ENCODE data around the gene CACYBP. TPM values are rescaled to one million over a fixed set of nuclear protein-coding genes. Genes with fewer than 3 reads are reported as not detected.

CACYBP gene
- total RNA-seq, 1 donor from 2014 or later: 75.6 TPM

DNA sequence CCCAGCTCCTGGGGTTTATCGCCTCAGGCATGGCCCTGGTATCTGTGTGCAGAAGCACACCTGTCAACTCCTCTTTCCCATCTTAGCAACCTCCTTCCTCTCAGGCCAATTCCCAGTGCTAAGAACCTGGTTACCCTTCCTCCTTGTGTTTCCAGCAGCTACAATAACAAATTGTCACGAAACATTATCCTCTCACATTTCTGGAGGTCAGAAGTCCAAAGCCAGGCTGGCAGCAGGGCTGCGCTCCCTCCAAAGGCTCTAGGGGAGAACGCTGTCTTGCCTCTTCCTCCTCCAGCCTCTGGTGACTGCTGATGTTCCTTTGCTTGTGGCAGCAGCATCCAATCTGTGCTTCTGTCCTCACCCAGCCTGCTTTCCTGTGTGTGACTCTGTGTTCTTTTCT, 34.2 kb downstream of the CACYBP start:
- no peaks in the 10 kb centered on the region for H3K27me3 ChIP-seq (ENCODE audit: low read depth)
- no peak overlapping the region for H3K4me3 ChIP-seq
- no peak for DNase-seq
- intact Hi-C loops (cut with micrococcal nuclease): no loop called here
- H3K9me3 ChIP-seq (replicated peaks): no peaks in the 10 kb centered on the region
- no peak overlapping the region for H3K27ac ChIP-seq (replicated peaks)
- TF ChIP-seq, protein P1, sequence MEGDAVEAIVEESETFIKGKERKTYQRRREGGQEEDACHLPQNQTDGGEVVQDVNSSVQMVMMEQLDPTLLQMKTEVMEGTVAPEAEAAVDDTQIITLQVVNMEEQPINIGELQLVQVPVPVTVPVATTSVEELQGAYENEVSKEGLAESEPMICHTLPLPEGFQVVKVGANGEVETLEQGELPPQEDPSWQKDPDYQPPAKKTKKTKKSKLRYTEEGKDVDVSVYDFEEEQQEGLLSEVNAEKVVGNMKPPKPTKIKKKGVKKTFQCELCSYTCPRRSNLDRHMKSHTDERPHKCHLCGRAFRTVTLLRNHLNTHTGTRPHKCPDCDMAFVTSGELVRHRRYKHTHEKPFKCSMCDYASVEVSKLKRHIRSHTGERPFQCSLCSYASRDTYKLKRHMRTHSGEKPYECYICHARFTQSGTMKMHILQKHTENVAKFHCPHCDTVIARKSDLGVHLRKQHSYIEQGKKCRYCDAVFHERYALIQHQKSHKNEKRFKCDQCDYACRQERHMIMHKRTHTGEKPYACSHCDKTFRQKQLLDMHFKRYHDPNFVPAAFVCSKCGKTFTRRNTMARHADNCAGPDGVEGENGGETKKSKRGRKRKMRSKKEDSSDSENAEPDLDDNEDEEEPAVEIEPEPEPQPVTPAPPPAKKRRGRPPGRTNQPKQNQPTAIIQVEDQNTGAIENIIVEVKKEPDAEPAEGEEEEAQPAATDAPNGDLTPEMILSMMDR (IDR thresholded peaks at IDR 0.05; ENCODE audit: borderline replicate concordance): no peak
- no peaks in the 10 kb centered on the region for H3K4me1 ChIP-seq
- no peaks in the 10 kb centered on the region for H3K36me3 ChIP-seq

DNA sequence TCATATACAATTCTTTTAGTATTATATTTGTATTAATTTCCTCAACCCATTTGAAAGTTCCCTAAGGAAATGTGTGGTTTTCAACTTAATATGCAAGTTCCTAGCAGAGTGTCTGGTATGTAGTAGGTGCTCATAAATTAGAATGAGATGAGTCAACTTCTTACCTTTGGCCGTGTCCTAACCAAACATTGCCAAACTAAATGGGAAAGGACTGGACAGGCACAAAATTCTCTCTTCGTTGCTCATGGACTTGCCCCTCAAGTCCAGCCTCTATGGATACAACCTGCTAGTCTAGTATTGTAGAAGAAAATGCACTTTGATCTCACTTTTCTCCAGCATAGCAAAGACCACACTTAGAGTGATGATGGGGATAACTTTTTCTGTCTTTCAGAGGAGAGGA, 35.0 kb downstream of the CACYBP start:
- Histone ChIP-seq H3K4me1 (no peaks in the 10 kb centered on the region), H3K9me3 (replicated peaks) (no peaks in the 10 kb centered on the region), H3K4me3 (no peak overlapping the region), H3K27ac (replicated peaks) (no peak overlapping the region), H3K27me3 (ENCODE audit: low read depth) (no peaks in the 10 kb centered on the region), H3K36me3 (no peaks in the 10 kb centered on the region)
- intact Hi-C loops (cut with micrococcal nuclease): loop anchor here (5.0 kb wide), 1 partner anchor 88 kb away; no protein-coding TSS in a partner anchor
- TF ChIP-seq, protein P1 (IDR thresholded peaks at IDR 0.05; ENCODE audit: borderline replicate concordance): no peak
- no peak for DNase-seq

DNA sequence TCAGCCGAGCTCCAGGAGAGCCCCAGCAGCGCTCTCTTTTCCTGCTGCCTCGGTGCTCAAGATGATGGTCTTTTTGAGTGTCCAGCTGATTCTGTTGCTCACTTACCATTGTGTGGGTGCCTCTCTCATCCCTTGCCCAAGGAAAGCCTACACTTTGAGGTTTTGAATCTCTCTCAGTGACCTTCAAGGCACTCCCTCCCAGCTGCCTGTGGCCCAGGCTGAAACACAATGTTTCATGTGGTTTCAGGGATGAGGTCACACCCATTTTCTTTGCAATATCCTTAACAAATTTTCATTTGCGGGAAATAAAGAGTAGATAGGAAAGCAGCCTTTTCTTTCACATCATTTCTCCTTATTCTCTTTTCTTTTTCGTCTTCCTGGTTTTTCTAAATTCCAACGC, 36.1 kb downstream of the CACYBP start:
- Histone ChIP-seq H3K27me3 (ENCODE audit: low read depth) (no peaks in the 10 kb centered on the region), H3K9me3 (replicated peaks) (no peaks in the 10 kb centered on the region), H3K36me3 (no peaks in the 10 kb centered on the region), H3K4me3 (no peak overlapping the region), H3K27ac (replicated peaks) (no peak overlapping the region), H3K4me1 (no peaks in the 10 kb centered on the region)
- no peak for DNase-seq
- TF ChIP-seq, protein P1 (IDR thresholded peaks at IDR 0.05; ENCODE audit: borderline replicate concordance): no peak
- intact Hi-C loops (cut with micrococcal nuclease): loop anchor here (5.0 kb wide), 1 partner anchor 86 kb away; no protein-coding TSS in a partner anchor

DNA sequence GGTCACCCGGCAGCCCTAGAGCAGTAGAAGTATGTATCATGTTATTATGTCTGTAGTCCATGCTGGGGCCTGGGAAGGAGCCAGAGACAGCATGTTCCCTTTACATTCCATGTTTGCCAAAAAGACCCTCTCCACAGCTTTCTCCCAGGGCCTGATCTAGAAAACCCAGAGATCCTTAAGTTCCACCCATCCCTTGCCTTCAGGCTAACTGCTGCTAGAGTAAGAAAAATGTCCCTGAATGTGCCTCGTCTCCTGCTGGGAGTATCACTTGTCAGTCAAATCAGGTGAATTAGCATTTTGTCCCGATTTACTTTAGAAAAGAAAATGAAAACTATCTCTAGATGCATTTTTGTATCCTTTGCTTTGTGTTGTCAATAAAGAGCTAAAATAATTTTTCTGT, 36.7 kb downstream of the CACYBP start:
- Histone ChIP-seq H3K27ac (replicated peaks) (no peak overlapping the region), H3K4me3 (no peak overlapping the region), H3K27me3 (ENCODE audit: low read depth) (no peaks in the 10 kb centered on the region), H3K9me3 (replicated peaks) (no peaks in the 10 kb centered on the region), H3K36me3 (no peaks in the 10 kb centered on the region), H3K4me1 (no peaks in the 10 kb centered on the region)
- DNase-seq: no peak
- TF ChIP-seq, protein P1 (IDR thresholded peaks at IDR 0.05; ENCODE audit: borderline replicate concordance): no peak
- intact Hi-C loops (cut with micrococcal nuclease): loop anchor here (5.0 kb wide), 1 partner anchor 86 kb away; no protein-coding TSS in a partner anchor

DNA sequence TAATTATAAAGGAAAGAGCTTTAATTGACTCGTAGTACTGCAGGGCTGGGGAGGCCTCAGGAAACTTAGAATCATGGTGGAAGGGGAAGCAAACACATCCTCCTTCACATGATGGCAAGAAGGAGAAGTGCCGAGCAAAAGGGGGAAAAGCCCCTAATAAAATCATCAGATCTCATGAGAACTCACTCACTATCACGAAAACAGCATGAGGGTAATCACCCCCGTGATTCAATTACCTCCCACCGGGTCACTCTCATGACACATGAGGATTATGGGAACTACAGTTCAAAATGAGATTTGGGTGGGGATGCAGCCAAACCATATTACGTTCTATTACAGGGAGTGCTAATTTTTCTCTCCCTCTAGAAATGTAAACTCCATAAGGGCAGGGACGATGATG, 37.7 kb downstream of the CACYBP start:
- intact Hi-C loops (cut with micrococcal nuclease): loop anchor here (5.0 kb wide), 1 partner anchor 85 kb away; no protein-coding TSS in a partner anchor
- no peak overlapping the region for H3K4me3 ChIP-seq
- H3K9me3 ChIP-seq (replicated peaks): no peaks in the 10 kb centered on the region
- H3K36me3 ChIP-seq: no peaks in the 10 kb centered on the region
- TF ChIP-seq, protein P1 (IDR thresholded peaks at IDR 0.05; ENCODE audit: borderline replicate concordance): no peak
- H3K4me1 ChIP-seq: no peaks in the 10 kb centered on the region
- no peak overlapping the region for H3K27ac ChIP-seq (replicated peaks)
- no peaks in the 10 kb centered on the region for H3K27me3 ChIP-seq (ENCODE audit: low read depth)
- no peak for DNase-seq
